HG03097 (cell line): ENCODE results near the gene RPS6KB2.

ENCODE experiments used
- ATAC-seq: cut with Tn5 transposase; IDR thresholded peaks from one replicate; pipeline ENCODE4 v1.9.1; 2021; ENCODE audit not compliant: unreplicated experiment, low FRiP score

Gene RPS6KB2

DNA sequence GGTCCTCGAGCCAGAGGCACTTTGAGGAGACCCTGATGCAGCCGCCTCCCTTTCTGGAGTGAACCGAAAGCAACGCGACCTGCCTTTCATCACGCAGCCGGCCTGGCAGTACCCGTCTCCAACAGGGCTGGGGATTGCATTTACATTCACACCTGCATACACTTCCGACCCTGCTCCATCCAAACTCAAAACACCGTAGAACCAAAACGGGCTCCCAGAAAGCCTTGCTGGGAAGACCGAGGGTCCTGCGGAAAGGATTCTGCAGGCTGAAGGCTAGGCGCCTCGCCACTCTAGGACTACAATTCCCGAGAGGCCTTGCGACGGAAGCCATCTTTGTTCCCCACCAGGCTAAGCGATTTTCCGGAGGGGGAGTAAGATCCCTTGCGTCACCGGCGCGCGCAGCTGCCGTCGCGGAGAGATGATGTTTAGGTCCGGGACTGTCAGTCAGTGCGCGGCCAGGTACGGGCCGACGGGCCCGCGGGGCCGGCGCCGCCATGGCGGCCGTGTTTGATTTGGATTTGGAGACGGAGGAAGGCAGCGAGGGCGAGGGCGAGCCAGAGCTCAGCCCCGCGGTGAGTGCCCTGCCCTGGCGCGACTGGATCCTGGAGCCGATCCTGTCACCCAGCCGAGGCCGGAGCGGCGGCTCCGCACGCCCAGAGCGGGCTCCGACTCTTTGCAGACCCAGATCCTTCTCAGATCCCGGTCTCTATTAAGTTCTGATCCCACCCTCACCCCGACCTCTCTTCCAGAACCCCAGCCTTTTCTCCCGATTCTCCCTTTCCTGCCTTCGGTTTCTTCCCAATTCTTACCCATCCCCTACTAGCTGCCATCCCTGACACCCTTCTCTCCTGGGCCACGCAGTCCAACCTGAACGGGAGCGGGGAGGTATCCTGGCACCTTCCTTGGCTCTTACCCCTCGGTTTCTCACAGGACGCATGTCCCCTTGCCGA lies at the start of gene RPS6KB2:
RPS6KB2 (plus strand) TSS at position 443 of the 950 bp plus-strand sequence; CDS start at position 495, 52 bp downstream.
- peak; percentile 84 for ATAC-seq

GRCh38 chr11:67378544-67378943 lies 49.8 kb upstream of the RPS6KB2 start:
- ATAC-seq: no peak

GRCh38 chr11:67379061-67380058 lies 48.9 kb upstream of the RPS6KB2 start:
- ATAC-seq: no peak

- no peak for ATAC-seq
These were observed 46.9 kb upstream of the RPS6KB2 start for GRCh38 chr11:67381244-67381972.

DNA sequence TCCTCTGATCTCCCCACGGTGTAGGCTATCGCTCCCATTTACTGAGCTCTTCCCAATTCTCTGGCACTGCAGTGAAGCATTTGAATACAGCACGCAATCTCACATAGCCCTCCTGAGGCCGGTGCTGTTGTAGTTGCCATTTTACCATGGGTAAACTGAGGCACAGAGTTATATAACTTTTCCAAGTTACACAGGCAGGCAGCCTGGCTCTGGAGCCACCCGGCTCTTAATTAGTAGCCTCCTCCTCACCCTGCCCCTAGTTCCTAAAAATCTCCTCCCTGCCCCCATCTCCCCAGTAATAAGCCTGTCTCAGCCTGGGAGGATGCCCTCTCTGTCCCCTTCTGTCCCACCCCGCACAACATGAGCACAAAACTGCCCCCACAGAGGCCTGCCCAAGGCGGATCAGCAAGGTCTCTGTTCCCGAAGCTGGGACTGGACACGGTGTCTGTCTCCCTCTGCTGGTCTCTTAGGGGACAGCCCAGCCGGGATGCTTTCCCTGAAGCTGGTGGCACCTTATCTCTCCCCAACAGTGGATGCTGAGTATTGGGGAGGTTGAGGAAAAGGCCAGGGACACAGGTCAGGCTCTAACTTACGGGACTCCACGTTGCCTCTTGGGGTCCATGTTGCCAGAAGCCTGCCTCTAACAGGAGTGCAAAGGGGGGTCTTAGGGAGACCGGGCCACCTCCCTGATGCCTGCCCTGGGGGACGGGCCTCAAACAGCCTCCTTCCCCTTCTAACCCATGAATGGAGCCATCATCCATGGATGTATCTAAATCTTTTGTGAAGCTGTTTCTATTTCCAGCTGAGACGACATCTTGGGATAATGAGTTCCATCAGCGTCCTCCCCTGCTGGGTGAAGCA lies 45.8 kb upstream of the RPS6KB2 start:
- no peak for ATAC-seq

DNA sequence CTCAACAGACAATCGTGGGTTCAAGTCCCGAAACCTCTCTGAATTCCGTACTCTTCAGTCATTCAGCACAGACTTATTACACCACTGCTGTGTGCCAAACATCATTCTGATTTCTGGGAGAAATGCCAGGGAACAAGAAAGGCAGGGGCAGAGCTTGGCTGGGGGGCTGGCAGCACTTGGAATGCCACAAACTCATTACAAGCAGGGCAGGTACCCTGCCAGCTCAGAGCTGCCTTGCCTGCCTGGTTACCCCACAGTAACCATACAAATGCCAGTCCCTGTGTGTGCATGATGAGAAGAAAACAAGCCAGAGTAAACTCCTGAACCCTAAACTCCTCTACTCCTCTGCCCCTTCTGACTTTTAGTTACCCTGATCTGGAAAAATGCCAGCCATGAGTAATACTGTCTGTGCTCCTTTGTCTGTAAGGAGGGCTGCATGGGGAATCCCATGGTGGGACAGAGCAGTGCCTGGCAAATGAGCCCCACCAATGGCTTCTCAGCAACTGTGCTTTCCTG lies 43.4 kb upstream of the RPS6KB2 start:
- no peak for ATAC-seq

- no peak for ATAC-seq
These were observed 41.2 kb upstream of the RPS6KB2 start for GRCh38 chr11:67387069-67387468.

GRCh38 chr11:67387518-67387917 lies 40.8 kb upstream of the RPS6KB2 start:
- ATAC-seq: no peak

DNA sequence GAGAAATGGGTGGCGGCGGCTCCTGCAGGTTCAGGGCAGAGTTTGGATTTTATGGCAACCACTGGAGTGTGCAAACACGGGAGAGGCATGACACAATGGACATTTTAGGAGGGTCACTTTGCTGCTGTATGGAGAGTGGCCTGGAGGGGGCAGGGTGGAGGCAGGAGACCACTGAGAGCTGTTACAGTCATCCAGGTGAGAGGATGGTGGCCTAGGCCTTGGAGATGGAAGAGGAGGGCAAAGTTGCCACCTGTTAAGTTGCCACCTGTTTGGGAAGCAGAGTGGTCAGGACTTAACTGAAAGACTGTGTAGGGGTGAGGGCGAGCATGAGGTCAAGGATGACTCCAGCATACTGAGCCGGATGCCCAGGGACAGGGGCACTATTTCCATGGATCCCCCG lies 38.8 kb upstream of the RPS6KB2 start:
- ATAC-seq: no peak

- ATAC-seq: no peak
These were observed 37.4 kb upstream of the RPS6KB2 start for GRCh38 chr11:67390947-67391303.

GRCh38 chr11:67391304-67392182 lies 36.8 kb upstream of the RPS6KB2 start, which contains the start of gene RAD9A:
RAD9A (plus strand) TSS chr11:67391986; CDS start chr11:67392045, 59 bp downstream.
- ATAC-seq: peak; percentile 46

- ATAC-seq: peak; percentile 17
These were observed 36.0 kb upstream of the RPS6KB2 start for GRCh38 chr11:67392183-67392715.

- ATAC-seq: no peak
These were observed 34.9 kb upstream of the RPS6KB2 start for GRCh38 chr11:67393437-67393836.

- no peak for ATAC-seq
These were observed 34.3 kb upstream of the RPS6KB2 start for GRCh38 chr11:67393990-67394389.

- ATAC-seq: no peak
These were observed 32.6 kb upstream of the RPS6KB2 start for GRCh38 chr11:67395555-67396258.

DNA sequence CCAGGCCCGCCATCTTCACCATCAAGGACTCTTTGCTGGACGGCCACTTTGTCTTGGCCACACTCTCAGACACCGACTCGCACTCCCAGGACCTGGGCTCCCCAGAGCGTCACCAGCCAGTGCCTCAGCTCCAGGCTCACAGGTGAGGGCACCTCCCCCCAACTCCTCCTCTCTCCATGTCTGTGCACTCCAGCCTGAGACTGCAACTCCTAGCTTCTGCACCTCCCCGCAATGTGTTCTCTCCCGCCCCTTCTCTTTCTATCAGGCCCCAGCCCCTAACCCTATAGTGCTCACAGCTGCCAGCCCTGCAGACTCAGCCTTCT lies 32.1 kb upstream of the RPS6KB2 start:
- no peak for ATAC-seq

GRCh38 chr11:67396587-67397389 lies 31.5 kb upstream of the RPS6KB2 start:
- ATAC-seq: no peak
